ENCODE results near the gene RASA1.

DNA sequence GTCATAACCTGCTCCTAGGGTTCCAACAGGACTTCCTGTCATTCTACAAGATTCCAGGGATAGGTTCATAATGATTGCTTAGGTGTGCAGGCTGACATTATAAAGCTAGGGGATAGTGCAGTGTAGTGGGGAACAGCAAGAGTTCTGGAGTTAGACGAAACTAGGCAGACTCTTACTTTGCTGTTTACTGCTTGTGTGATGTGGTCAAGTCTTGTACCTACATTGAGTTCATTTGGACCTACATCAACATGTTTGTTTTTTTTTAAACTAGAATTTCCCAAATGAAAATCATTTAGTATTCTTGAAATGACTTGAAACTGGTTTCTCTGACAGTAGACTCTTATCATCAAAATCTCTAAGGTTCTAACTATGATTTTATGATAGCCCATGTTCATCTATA lies 166.3 kb downstream of the RASA1 start:
- TF ChIP-seq CTCF (IDR thresholded peaks at IDR 0.05) (no peak), EP300 (IDR thresholded peaks at IDR 0.05) (no peak)

All from ovary (tissue), 3 donors.